Neural crest cell (in vitro differentiated cells): Measurements from ENCODE around the gene HBS1L. TPM values are rescaled to one million over a fixed set of nuclear protein-coding genes. Genes with fewer than 3 reads are reported as not detected.

Experiments
- DNase-seq: peaks from one replicate; pipeline ENCODE4 v3.0.0; 2021; ENCODE audit warnings: low read depth, mixed read lengths, low spot score
- H3K27ac Mint-ChIP-seq: one replicate; pipeline ENCODE4 v1.8.0; 2021; ENCODE audit warnings: mild to moderate bottlenecking, mixed read lengths; ENCODE audit not compliant: unreplicated experiment
- H3K27me3 Mint-ChIP-seq: 2 replicates; pipeline ENCODE4 v1.8.0; 2021; ENCODE audit warnings: low read depth, mild to moderate bottlenecking, mixed read lengths
- H3K36me3 Mint-ChIP-seq: 2 replicates; pipeline ENCODE4 v1.8.0; 2021; ENCODE audit warnings: low read depth, mild to moderate bottlenecking, mixed read lengths
- H3K4me1 Mint-ChIP-seq: 2 replicates; pipeline ENCODE4 v1.8.0; 2021; ENCODE audit warnings: mixed read lengths
- H3K4me3 Mint-ChIP-seq: one replicate; pipeline ENCODE4 v1.8.0; 2021; ENCODE audit warnings: mild to moderate bottlenecking, mixed read lengths
- H3K9me3 Mint-ChIP-seq: 2 replicates; pipeline ENCODE4 v1.8.0; 2021; ENCODE audit warnings: mixed read lengths
- CTCF ChIP-seq: fragments of 200-600 bp; sonication (generic); conservative IDR thresholded peaks from 2 replicates; pipeline ENCODE4 v1.5.0; 2021; ENCODE audit warnings: antibody characterized with exemption, mild to moderate bottlenecking
- total RNA-seq: library from RNA; stranded (reverse); gene quantifications from 2 replicates; pipeline ENCODE4 v1.2.1, GENCODE V29; 2021

The HBS1L gene
- total RNA-seq, 1 donor from 2014 or later: 82.6 TPM

- Mint-ChIP-seq H3K4me1 (no peaks in the 10 kb centered on the region), H3K27ac (no peak overlapping the region), H3K4me3 (no peak overlapping the region), H3K27me3 (no peaks in the 10 kb centered on the region), H3K36me3 (no peaks in the 10 kb centered on the region), H3K9me3 (no peaks in the 10 kb centered on the region)
- TF ChIP-seq CTCF: no peak
- DNase-seq: no peak
These were observed 128.8 kb downstream of the HBS1L start for GRCh38 chr6:134925800-134926199.

- Mint-ChIP-seq H3K27me3 (no peaks in the 10 kb centered on the region), H3K36me3 (no peaks in the 10 kb centered on the region), H3K4me3 (no peak overlapping the region), H3K4me1 (no peaks in the 10 kb centered on the region), H3K27ac (no peak overlapping the region), H3K9me3 (no peaks in the 10 kb centered on the region)
- no peak for DNase-seq
- TF ChIP-seq CTCF: no peak
These were observed 132.8 kb downstream of the HBS1L start for GRCh38 chr6:134921721-134922261.

GRCh38 chr6:134921276-134921675, 133.3 kb downstream of the HBS1L start:
- Mint-ChIP-seq H3K27ac (no peak overlapping the region), H3K9me3 (no peaks in the 10 kb centered on the region), H3K27me3 (no peaks in the 10 kb centered on the region), H3K4me1 (no peaks in the 10 kb centered on the region), H3K4me3 (no peak overlapping the region), H3K36me3 (no peaks in the 10 kb centered on the region)
- no peak for TF ChIP-seq CTCF
- no peak for DNase-seq

GRCh38 chr6:134920422-134920821, 134.2 kb downstream of the HBS1L start:
- H3K4me3 Mint-ChIP-seq: no peak overlapping the region
- H3K9me3 Mint-ChIP-seq: no peaks in the 10 kb centered on the region
- H3K27me3 Mint-ChIP-seq: no peaks in the 10 kb centered on the region
- DNase-seq: no peak
- H3K27ac Mint-ChIP-seq: no peak overlapping the region
- no peaks in the 10 kb centered on the region for H3K4me1 Mint-ChIP-seq
- TF ChIP-seq CTCF: no peak
- no peaks in the 10 kb centered on the region for H3K36me3 Mint-ChIP-seq

- no peaks in the 10 kb centered on the region for H3K27me3 Mint-ChIP-seq
These were observed 136.1 kb downstream of the HBS1L start for GRCh38 chr6:134918418-134918961.

More at GRCh38 chr6:134918418-134918961, 136.1 kb downstream of the HBS1L start:
- Mint-ChIP-seq H3K27ac (no peak overlapping the region), H3K4me3 (no peak overlapping the region), H3K36me3 (no peaks in the 10 kb centered on the region), H3K9me3 (no peaks in the 10 kb centered on the region), H3K4me1 (no peaks in the 10 kb centered on the region)
- TF ChIP-seq CTCF: no peak
- DNase-seq: no peak
